ENCODE results near the gene PRRC2C.

Gene PRRC2C

DNA sequence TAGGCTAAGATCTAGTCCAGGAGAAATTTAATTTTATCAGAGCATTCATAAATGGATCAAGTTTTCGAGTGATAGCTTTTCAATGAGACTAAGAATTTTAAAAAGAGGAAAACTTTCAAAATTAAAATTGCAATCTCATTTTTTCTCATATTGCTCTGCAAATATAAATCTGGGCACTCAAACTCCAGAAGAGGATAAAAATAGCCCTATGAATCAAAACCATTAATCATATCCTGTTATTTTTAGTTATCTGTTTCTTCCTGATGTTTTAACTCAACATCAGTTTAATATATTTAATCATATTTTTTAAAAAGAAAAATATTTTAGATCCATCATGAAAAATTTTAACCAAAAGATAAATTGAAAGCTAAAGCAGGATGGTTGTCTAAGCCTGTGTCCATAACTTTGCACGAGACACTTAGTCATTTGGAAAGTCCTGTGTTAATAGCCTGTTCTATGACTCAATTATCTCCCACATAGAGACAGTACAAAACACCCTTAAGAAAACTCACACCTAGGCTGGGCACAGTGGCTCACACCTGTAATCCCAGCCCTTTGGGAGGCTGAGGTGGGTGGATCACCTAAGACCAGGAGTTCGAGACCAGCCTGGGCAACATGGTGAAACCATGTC is 17.1 kb upstream of the PRRC2C start:
- Histone ChIP-seq H3K9me3 (ENCODE audit: low read depth, low read length) (no peaks in the 10 kb centered on the region), H3K36me3 (ENCODE audit: insufficient read depth, low read length) (no peaks in the 10 kb centered on the region), H3K4me3 (no peak overlapping the region), H3K27ac (no peak overlapping the region), H3K9ac (ENCODE audit: insufficient read length) (no peak overlapping the region)
- TF ChIP-seq EZH2 (IDR thresholded peaks at IDR 0.05) (no peak), FOXP2 (optimal IDR thresholded peaks at IDR 0.05; ENCODE audit: control extremely low read depth, extremely low read length, insufficient read depth) (no peak), POLR2AphosphoS5 (IDR thresholded peaks at IDR 0.05; ENCODE audit: borderline replicate concordance, low read depth, low read length) (no peak)
- DNase-seq (ENCODE audit: low read depth, low spot score): no peak

DNA sequence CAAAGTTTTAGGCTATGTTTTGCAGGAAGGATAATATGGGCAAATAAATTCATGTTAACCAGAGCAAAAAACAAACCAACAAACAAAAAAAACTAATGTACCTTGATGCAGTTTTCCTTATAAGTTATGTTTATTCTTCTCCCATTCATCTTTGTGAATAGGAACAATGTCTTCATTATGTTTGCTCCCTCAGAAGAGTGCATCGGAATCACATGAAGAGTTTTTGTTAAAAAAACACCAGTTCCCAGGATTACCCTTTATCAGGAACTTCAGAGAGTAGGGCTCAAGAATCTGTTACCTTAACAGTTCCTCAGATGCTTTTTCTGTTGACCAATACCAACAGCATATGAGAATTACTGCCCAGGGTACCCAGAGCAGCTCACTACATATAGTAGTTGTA is 14.6 kb upstream of the PRRC2C start:
- no peak overlapping the region for H3K9ac ChIP-seq (ENCODE audit: insufficient read length)
- no peak overlapping the region for H3K4me3 ChIP-seq
- no peak for TF ChIP-seq POLR2AphosphoS5 (IDR thresholded peaks at IDR 0.05; ENCODE audit: borderline replicate concordance, low read depth, low read length)
- TF ChIP-seq FOXP2 (optimal IDR thresholded peaks at IDR 0.05; ENCODE audit: control extremely low read depth, extremely low read length, insufficient read depth): no peak
- no peak for TF ChIP-seq EZH2 (IDR thresholded peaks at IDR 0.05)
- DNase-seq (ENCODE audit: low read depth, low spot score): no peak
- H3K27ac ChIP-seq: no peak overlapping the region
- no peaks in the 10 kb centered on the region for H3K9me3 ChIP-seq (ENCODE audit: low read depth, low read length)
- H3K36me3 ChIP-seq (ENCODE audit: insufficient read depth, low read length): no peaks in the 10 kb centered on the region

DNA sequence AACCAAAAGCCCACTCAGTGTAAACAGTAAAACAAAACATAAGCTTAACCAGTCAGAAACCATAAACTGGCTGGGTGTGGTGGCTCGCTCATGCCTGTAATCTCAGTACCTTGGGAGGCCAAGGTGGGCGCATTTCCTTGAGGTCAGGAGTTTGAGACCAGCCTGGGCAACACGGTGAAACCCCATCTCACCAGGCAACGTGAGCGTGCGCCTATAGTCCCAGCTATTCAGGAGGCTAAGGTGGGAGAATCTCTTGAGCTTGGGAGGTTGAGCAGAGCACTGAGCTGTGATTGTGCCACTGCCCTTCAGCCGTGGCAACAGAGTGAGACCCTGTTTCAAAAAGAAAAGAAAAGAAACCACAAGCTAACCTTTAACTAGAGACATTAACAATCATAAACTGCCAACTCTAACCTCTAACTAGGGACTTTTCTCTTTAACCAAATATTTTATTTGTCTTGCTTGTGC is 13.1 kb upstream of the PRRC2C start:
- H3K36me3 ChIP-seq (ENCODE audit: insufficient read depth, low read length): no peaks in the 10 kb centered on the region
- H3K27ac ChIP-seq: no peak overlapping the region
- no peak for DNase-seq (ENCODE audit: low read depth, low spot score)
- H3K9me3 ChIP-seq (ENCODE audit: low read depth, low read length): no peaks in the 10 kb centered on the region
- TF ChIP-seq POLR2AphosphoS5 (IDR thresholded peaks at IDR 0.05; ENCODE audit: borderline replicate concordance, low read depth, low read length) (no peak), FOXP2 (optimal IDR thresholded peaks at IDR 0.05; ENCODE audit: control extremely low read depth, extremely low read length, insufficient read depth) (no peak), EZH2 (IDR thresholded peaks at IDR 0.05) (no peak)
- H3K4me3 ChIP-seq: no peak overlapping the region
- no peak overlapping the region for H3K9ac ChIP-seq (ENCODE audit: insufficient read length)

DNA sequence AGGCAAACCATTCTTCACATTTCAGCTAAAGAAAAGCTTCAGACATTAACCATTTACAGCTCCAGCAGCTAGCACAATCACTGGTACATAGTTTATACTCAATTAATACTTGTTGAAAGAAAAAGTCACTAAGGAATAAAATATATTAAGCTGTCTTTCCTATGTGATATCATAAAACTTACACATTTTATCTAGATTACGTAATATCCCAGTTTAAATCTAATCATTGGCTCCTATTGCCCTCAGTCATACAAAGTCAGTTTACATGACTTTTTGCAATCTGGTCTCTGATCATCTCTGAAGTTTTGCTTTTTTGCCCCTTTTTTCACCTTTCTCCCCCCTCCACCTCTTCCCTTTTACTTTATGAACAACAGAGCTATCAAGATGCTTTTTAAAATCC is 8.5 kb upstream of the PRRC2C start:
- no peaks in the 10 kb centered on the region for H3K36me3 ChIP-seq (ENCODE audit: insufficient read depth, low read length)
- TF ChIP-seq POLR2AphosphoS5 (IDR thresholded peaks at IDR 0.05; ENCODE audit: borderline replicate concordance, low read depth, low read length) (no peak), EZH2 (IDR thresholded peaks at IDR 0.05) (no peak), FOXP2 (optimal IDR thresholded peaks at IDR 0.05; ENCODE audit: control extremely low read depth, extremely low read length, insufficient read depth) (no peak)
- H3K4me3 ChIP-seq: no peak overlapping the region
- no peak for DNase-seq (ENCODE audit: low read depth, low spot score)
- peak overlapping the region; percentile 70 for H3K27ac ChIP-seq
- H3K9me3 ChIP-seq (ENCODE audit: low read depth, low read length): no peaks in the 10 kb centered on the region
- no peak overlapping the region for H3K9ac ChIP-seq (ENCODE audit: insufficient read length)

DNA sequence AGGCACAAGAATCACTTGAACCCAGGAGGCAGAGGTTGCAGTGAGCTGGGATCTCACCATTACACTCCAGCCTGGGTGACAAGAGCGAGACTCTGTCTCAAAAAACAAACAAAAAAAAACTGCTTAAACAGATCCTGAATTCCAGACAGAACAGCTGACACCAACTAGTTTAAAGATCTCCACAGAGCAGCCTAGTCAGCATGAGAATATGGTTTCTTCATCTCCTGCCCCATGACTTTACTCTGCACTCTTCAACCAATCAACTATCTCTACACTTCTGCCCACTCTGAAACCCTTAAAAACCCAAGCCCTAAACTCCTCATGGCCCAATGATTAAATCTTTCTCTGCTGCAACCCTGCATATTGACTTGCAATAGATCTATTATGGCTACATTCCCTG is 7.5 kb upstream of the PRRC2C start:
- H3K36me3 ChIP-seq (ENCODE audit: insufficient read depth, low read length): no peaks in the 10 kb centered on the region
- no peak for TF ChIP-seq FOXP2 (optimal IDR thresholded peaks at IDR 0.05; ENCODE audit: control extremely low read depth, extremely low read length, insufficient read depth)
- TF ChIP-seq POLR2AphosphoS5 (IDR thresholded peaks at IDR 0.05; ENCODE audit: borderline replicate concordance, low read depth, low read length): no peak
- TF ChIP-seq EZH2 (IDR thresholded peaks at IDR 0.05): no peak
- H3K9ac ChIP-seq (ENCODE audit: insufficient read length): no peak overlapping the region
- no peak overlapping the region for H3K4me3 ChIP-seq
- H3K27ac ChIP-seq: no peak overlapping the region
- no peaks in the 10 kb centered on the region for H3K9me3 ChIP-seq (ENCODE audit: low read depth, low read length)
- no peak for DNase-seq (ENCODE audit: low read depth, low spot score)

DNA sequence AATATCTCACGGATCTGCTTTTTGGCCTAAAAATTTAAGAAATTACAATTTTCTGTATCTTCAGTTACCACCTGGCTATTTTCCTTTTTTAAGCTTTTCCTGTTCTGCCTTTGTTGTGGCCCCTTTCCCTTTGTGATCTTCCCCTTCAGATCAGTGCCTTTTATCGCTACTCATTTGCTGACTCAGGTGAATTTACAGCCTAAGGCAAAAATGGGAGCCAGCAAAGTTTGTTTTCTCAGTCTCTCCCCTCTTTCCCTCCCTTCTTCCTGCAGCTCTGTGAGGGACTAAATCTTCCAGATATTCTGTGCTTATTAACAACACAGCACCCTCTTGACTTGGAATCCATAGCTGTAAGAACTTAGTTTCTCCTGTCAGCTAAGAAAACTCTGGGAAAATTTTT is 5.3 kb upstream of the PRRC2C start:
- H3K9ac ChIP-seq (ENCODE audit: insufficient read length): peak overlapping the region; percentile 58
- TF ChIP-seq EZH2 (IDR thresholded peaks at IDR 0.05) (no peak), POLR2AphosphoS5 (IDR thresholded peaks at IDR 0.05; ENCODE audit: borderline replicate concordance, low read depth, low read length) (peak; percentile 70)
- H3K4me3 ChIP-seq: peak overlapping the region; percentile 60
- H3K9me3 ChIP-seq (ENCODE audit: low read depth, low read length): no peaks in the 10 kb centered on the region
- H3K27ac ChIP-seq: peak overlapping the region; percentile 97
- DNase-seq (ENCODE audit: low read depth, low spot score): peak; percentile 90
- H3K36me3 ChIP-seq (ENCODE audit: insufficient read depth, low read length): no peaks in the 10 kb centered on the region

DNA sequence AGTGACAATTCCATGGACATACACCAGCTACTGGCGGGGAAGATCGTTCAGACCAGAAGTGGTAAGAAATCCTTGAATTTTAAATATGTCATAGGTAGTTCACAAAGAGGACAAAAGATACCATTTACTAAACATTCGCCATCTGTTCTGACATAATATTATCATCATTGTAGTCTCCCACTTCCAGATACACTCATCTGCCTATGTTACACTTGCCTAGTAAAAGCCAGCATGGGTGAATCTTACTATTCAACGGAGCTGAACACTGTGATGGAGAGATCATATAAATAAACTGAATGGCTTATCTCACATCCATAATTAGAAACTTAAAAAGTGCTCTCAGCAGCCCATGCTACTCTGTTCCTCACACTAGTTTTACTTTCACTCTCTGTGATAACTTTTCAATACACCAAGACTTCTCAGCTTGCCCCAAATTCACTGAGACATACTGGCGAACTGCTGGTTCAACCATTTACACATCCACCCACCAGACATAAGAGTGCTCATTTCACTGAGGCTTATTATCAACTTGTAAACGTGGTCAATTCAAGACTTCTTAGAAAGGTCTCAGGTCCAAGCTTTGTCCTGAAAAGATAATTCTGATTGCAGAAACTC is 463 bp upstream of the PRRC2C start:
- TF ChIP-seq FOXP2 (optimal IDR thresholded peaks at IDR 0.05; ENCODE audit: control extremely low read depth, extremely low read length, insufficient read depth) (no peak), POLR2AphosphoS5 (IDR thresholded peaks at IDR 0.05; ENCODE audit: borderline replicate concordance, low read depth, low read length) (no peak), EZH2 (IDR thresholded peaks at IDR 0.05) (no peak)
- Histone ChIP-seq H3K27ac (peak overlapping the region; percentile 95), H3K9me3 (ENCODE audit: low read depth, low read length) (no peaks in the 10 kb centered on the region), H3K36me3 (ENCODE audit: insufficient read depth, low read length) (peaks cover 25% of the 10 kb centered on the region), H3K4me3 (peak overlapping the region; percentile 96), H3K9ac (ENCODE audit: insufficient read length) (peak overlapping the region; percentile 99)
- no peak for DNase-seq (ENCODE audit: low read depth, low spot score)

DNA sequence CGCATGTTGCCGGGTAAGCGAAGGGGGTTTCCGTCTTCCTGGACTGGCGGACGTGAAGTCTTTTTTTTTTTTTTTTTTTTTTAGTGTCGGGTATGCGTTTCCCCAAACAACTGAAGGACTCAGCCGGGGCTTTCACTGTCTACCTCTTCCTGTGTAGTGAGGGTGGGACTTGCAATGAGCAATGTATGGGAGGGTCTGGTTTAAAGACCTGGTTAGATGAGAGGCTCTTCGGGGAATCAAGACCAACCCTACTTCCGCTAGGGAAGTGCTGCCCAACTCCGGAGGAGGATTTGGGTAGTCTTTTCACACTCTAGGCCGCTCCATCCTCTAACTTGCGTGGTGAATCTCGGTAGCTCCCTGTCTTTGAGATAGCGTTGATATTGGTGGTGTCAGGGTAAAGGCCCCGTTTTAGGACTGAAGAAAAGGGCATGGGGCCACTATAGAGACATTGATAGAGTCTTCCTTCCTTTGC is 754 bp downstream of the PRRC2C start:
- TF ChIP-seq POLR2AphosphoS5 (IDR thresholded peaks at IDR 0.05; ENCODE audit: borderline replicate concordance, low read depth, low read length) (no peak), EZH2 (IDR thresholded peaks at IDR 0.05) (no peak), FOXP2 (optimal IDR thresholded peaks at IDR 0.05; ENCODE audit: control extremely low read depth, extremely low read length, insufficient read depth) (no peak)
- DNase-seq (ENCODE audit: low read depth, low spot score): no peak
- Histone ChIP-seq H3K9ac (ENCODE audit: insufficient read length) (peak overlapping the region; percentile 99), H3K27ac (peak overlapping the region; percentile 95), H3K4me3 (peak overlapping the region; percentile 96), H3K36me3 (ENCODE audit: insufficient read depth, low read length) (peaks cover 38% of the 10 kb centered on the region), H3K9me3 (ENCODE audit: low read depth, low read length) (no peaks in the 10 kb centered on the region)
